HL-60/S4 (cell line): ENCODE measurements around the gene SLC7A11.

Experiments used
- in situ Hi-C: fragments of 300-500 bp; cut with MboI; formaldehyde crosslinking; loops from 2 replicates; pipeline ENCODE4 v1.14.3; 2022; ENCODE audit warnings: low sequenced_read_pairs

The SLC7A11 gene

GRCh38 chr4:138242076-138242833, at the start of gene SLC7A11:
SLC7A11 (minus strand) TSS chr4:138242349; CDS start chr4:138242069, 280 bp downstream.
- in situ Hi-C loops: no loop called here

DNA sequence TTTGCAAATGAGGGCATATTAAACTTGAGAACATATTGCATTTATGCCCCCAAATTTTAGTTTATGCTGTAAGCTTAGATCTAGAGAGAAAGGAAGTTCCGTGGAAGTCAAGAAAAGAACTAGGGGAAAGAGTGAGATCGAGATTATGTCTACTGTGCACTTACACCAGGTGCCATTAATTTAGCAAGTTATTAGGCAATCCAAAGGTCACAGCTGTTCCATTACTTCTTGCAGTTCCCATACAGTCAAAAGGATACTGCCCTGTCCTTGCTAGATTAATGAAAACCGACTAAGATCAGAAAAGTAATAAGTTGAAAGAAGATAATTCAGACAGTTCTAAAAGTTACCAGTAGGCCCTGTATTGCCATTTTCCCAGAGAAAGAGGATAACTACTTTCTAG, 49.3 kb upstream of the SLC7A11 start:
- in situ Hi-C loops: no loop called here

DNA sequence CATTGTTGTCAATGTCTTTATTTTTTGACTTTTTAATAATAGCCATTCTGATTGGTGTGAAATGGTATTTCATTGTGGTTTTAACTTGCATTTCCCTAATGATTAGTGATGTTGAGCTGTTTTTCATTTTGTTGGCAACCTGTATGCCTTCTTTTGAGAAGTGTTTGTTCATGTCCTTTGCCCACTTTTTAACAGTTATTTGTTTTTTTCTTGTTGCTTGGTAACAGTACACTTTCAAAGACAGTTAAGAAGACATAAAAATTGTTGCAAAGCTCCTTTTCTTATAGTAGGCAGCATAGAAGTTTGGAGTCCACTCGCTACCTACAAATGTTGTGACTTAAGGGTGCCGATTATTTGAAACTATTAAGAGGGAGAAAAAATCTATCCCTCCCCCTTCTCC, 48.7 kb upstream of the SLC7A11 start:
- in situ Hi-C loops: no loop called here

DNA sequence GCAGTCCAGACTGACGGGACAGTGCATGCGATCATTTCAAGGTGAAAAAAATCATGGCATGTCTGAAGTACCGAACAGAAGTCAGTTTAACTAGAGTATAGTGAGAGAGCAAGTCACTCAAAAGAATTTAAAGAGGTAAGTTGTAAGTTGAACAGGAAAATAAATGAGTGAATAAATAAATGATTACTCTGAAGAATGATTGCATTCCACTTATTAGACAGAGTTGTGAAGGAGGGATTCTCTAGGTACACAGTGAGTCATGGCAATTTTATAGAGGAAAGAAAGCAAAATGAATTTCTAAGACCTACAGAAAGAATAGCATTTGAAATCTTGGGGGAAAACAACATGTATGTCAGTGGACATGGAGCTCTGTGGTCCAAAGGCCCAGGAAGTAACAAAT, 37.1 kb upstream of the SLC7A11 start:
- in situ Hi-C loops: no loop called here

DNA sequence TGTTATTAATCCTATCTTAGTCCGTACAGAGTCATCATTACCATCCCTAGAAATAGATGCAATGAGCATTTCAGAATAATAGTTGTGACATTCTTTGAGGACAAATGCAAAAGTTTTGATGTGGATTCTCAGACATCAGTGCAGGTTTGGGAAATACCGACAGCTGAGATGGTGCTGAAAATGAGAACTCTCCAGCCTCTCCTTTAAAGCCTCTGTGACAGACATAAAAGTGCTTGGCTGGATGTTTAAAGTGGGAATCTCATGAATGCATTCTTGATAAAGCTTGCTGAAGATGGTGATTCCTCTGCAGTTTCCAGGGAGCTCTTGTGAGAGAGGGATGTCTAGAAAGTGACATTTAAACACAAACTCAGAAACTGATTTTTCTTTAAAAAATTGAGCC, 35.0 kb upstream of the SLC7A11 start:
- in situ Hi-C loops: no loop called here

DNA sequence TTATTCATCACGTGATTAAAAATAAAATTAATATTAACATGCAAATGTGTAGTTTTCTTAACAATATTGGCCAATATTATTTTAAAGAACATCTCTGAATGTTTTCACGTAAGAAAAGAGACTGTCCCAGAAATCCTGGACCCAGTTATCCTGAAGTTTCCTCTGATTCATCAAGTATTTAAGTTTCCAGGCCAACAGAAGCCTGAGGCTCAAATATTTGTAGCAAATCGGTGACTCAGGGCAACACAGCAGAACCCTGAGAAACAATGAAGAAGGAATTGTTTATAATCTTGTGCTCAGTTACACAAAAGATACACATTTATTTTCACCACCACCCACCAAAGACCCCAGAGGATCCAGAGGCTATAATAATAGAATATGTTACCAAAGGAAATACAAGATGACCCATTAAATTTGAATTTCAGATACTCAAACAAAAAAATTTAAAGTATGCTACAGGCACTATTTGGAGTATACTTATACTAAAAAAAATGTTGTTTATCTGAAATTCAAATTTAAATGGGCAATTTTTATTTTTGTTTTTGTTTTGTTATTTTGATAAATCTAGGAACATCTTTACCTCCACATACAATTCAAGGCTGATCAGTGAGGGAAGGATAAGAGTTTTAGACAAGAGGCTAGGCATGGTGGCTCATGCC, 33.9 kb upstream of the SLC7A11 start:
- in situ Hi-C loops: no loop called here

- in situ Hi-C loops: no loop called here
These were observed 33.1 kb upstream of the SLC7A11 start for GRCh38 chr4:138275216-138275615.

DNA sequence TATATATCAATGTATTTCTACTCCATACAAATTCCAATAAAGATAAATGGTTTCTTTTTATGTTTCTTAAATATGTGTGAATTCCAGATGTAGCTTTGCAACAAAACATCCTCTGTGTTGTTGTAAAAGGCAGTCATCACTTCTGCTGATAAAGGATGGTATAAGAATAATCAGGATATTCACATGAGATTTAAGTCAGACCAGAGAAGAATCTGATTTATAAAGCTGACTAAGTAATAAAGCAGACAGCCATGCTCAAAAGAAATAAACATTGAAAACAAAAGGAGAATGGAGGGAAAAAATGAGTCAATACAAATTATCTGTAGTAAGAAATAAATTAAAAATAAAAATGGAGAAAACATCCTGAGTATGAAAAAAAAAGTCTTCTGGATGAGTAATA, 27.0 kb upstream of the SLC7A11 start:
- in situ Hi-C loops: no loop called here

- in situ Hi-C loops: no loop called here
These were observed 25.7 kb upstream of the SLC7A11 start for GRCh38 chr4:138267835-138268234.

DNA sequence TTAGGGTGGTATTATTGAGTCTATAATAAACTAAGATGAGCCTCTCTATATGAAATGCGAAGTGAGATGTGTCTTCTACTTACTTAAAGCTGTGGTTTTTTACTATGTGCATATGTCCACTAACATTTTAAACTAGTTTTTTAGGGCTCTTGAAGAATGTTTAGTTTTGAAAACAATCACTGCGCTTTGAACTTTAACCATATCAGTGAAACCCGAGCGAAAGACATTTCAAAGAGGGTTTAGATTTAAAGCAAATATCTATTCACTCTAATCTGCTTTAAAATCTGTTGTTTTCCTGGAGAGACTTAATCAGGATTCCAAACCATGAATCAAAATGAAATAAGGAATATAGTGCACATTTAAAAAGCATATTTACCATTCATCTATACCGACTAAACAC, 24.8 kb upstream of the SLC7A11 start:
- in situ Hi-C loops: no loop called here

DNA sequence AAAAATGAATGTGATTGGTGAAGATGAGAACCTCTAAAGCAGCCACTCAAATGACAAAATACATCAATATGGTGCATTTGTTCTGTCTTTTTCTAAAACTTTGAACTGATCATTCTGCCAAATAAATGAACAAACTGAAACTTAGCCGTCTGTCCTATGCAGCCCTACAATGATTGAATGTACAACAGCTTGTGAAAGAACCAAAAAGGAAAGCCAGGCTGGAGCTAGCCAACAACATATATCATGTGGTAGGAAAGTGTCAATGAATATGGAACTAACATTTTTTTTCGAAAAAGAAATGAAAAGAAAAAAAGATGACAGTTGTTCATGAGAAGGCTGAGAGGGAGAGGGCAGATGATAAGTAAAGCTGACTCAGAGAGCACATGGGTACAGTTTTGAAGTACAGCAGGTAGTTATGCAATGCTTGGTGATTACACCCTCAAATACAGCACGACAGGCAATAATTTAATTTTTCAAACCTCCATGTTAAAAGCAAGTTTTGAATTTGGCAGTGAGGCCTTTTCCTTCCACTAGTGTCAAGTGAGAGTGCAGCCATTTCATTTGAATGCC, 21.2 kb upstream of the SLC7A11 start:
- in situ Hi-C loops: no loop called here

GRCh38 chr4:138262469-138262868, 20.3 kb upstream of the SLC7A11 start:
- in situ Hi-C loops: no loop called here

DNA sequence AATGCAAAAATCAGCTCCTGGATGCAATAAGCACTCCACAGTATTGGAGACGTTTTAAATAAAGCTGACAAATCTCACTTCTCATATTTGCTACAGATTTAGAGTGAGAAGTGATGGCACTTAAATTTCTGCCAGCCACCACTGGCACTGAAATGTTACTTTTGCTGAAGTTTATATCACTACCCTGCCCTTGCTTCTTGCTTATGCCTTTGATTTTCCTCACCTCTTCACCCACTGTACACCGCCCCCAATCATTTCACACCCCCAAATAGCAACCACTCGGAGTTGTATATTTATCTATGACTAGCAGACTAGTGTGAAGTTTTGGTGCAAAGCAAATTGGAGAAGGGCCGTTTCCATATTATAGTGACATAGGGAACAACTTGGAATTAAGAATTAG, 19.9 kb upstream of the SLC7A11 start:
- in situ Hi-C loops: no loop called here

DNA sequence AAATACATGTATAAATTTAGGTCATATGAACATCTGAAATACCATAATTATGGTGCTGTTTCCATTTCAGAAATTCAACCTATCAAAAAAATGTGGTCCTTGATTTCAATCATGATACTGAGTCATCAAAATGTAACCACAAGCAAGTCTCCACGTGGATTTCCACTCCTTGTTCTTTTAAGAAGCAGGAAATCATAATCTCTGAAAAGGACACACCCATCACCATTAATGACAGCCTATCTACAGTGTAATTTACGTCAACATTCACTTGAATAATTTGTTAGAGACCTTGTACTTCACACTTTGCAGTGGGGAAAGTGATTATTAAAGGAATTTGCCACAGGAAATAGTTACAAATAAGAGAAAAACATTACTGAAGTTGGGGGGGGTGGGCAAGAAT, 17.7 kb upstream of the SLC7A11 start:
- in situ Hi-C loops: no loop called here

GRCh38 chr4:138259271-138259670, 17.1 kb upstream of the SLC7A11 start:
- in situ Hi-C loops: no loop called here

DNA sequence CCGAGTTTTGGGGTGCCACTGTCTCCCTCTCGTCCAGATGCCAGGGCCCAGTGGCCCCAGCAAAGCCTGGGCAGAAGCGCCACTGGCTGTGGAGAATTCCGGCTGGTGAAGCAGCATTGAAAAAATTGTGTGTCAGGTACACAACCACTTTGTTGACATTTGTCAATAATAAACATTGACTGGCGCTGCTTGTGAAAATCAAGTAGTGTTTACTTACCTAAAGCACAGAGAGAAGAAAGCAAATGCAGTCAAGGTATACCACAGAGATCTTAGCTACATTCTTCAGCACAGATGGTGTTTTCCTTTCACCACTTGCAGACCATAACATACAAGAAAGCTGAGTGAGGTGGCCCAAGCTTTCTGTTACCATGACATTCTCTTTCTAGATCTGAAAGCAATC, 14.5 kb upstream of the SLC7A11 start:
- in situ Hi-C loops: no loop called here

DNA sequence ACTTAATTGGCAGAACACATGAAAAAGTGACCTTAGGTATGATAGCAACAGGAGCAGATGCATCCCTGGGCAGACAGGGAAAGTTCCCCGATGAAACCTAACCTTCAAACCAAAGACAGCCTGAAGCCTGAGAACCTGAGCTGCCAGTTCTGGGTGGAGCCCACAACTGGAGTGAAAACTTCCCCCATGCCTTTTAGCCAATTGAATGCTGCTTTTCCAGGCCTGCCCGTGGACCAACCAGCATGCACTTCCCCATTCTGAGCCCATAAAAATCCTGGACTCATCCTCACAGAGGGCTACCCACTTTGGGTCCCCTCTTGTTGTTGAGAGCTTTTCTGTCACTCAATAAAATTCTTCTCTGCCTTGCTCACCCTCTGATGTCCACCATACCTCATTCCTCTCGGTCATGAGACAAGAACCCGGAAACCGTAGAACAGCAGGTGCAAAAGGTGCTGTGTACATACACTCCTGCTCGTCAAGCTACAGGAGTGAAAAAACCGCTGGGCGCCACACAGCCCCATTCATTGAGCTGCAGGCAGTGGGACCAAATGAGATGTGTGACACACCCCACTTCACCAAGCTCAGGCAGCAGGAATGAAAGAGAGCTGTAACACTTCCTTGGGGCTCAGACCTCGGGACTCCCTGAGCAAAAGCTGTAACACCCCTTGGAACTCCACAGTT, 13.9 kb upstream of the SLC7A11 start:
- in situ Hi-C loops: no loop called here

GRCh38 chr4:138252551-138252950, 10.4 kb upstream of the SLC7A11 start:
- in situ Hi-C loops: no loop called here

DNA sequence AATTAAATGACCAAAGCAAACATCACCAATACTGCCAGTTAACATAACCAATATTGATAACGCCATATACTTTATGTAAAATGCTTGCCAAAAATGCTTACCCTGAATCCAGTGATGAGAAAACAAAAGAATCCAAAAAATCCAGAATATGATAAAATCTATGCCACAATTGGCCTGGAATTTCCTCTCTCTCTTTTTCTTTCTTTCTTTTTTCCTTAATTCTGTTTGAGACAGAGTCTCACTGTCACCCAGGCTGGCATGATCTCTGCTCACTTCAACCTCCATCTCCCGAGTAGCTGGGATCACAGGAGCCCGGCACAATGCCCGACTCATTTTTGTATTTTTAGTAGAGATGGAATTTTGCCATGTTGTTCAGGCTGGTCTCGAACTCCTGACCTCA, 9.8 kb upstream of the SLC7A11 start:
- in situ Hi-C loops: no loop called here

DNA sequence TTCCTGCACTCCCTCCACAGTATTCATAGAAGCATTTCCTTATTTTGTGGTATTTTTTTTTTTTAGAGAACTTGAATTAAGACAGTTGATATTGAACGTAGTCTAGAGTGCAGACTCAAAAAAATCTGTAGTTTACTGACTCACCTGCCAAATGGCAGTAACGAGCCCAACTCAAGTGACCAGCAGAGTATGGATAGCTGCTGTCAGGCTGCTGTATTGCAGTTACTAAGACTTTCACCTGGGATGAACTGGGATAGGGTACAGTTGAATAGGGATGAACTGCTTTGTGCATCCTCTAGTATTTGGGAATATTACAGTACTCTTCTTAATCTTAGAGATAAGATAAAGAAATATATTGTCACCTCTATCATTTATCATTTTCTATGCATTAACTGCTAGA, 7.0 kb upstream of the SLC7A11 start:
- in situ Hi-C loops: no loop called here

DNA sequence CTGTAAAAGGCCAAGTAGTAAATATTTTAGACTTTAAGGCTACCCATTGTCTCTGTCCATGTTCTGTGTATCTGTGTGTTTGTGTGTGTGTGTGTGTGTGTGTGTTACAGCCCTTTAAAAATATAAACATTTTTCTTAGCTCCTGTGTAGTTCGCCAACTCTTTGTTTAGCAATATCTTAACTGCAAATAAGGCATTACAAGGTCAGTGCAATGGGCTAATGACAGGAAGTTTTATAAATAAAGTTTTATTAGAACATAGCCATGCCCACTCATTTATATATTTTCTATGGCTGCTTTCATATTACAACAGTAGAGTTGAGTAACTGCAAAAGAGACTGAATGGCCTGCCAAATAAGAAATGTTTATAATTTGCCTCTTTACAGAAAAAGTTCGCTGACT, 5.9 kb upstream of the SLC7A11 start:
- in situ Hi-C loops: no loop called here

- in situ Hi-C loops: no loop called here
These were observed 5.5 kb upstream of the SLC7A11 start for GRCh38 chr4:138247643-138248042.
